GM19455 (cell line): ENCODE data around the gene TMEM185B.
"Not testable (repeated sequence)": the region's sequence is repeated elsewhere in the genome, so short reads cannot be mapped to it uniquely, and the experiment has no call there.

Experiments used
- ATAC-seq: cut with Tn5 transposase; IDR thresholded peaks from one replicate; pipeline ENCODE4 v1.9.1; 2021; ENCODE audit not compliant: unreplicated experiment

TMEM185B gene

GRCh38 chr2:120208381-120209353, 14.5 kb downstream of the TMEM185B start:
- no peak for ATAC-seq

- no peak for ATAC-seq
These were observed 17.1 kb downstream of the TMEM185B start for GRCh38 chr2:120206022-120206581.

- no peak for ATAC-seq
These were observed 18.1 kb downstream of the TMEM185B start for GRCh38 chr2:120204945-120205670.

- no peak for ATAC-seq
These were observed 18.8 kb downstream of the TMEM185B start for GRCh38 chr2:120204417-120204816.

- no peak for ATAC-seq
These were observed 19.2 kb downstream of the TMEM185B start for GRCh38 chr2:120204022-120204405.

GRCh38 chr2:120203251-120204021, 19.8 kb downstream of the TMEM185B start:
- no peak for ATAC-seq

- not testable (repeated sequence) for ATAC-seq
These were observed 23.3 kb downstream of the TMEM185B start for GRCh38 chr2:120199817-120200459.

GRCh38 chr2:120195553-120195952, 27.6 kb downstream of the TMEM185B start:
- ATAC-seq = no peak

- no peak for ATAC-seq
These were observed 30.9 kb downstream of the TMEM185B start for GRCh38 chr2:120192280-120192679.

GRCh38 chr2:120189189-120189588, 34.0 kb downstream of the TMEM185B start:
- no peak for ATAC-seq

GRCh38 chr2:120182019-120182560, 41.1 kb downstream of the TMEM185B start:
- ATAC-seq = no peak

- ATAC-seq = no peak
These were observed 43.1 kb downstream of the TMEM185B start for GRCh38 chr2:120180066-120180465.

GRCh38 chr2:120179396-120179795, 43.8 kb downstream of the TMEM185B start:
- no peak for ATAC-seq

- no peak for ATAC-seq
These were observed 45.2 kb downstream of the TMEM185B start for GRCh38 chr2:120177973-120178372.

- ATAC-seq = peak; percentile 94
These were observed 46.1 kb downstream of the TMEM185B start for GRCh38 chr2:120177001-120177621.

- no peak for ATAC-seq
These were observed 46.7 kb downstream of the TMEM185B start for GRCh38 chr2:120176526-120176925.

- ATAC-seq = no peak
These were observed 48.1 kb downstream of the TMEM185B start for GRCh38 chr2:120174963-120175581.
